ENCODE data around the gene SNX30.

The SNX30 gene

DNA sequence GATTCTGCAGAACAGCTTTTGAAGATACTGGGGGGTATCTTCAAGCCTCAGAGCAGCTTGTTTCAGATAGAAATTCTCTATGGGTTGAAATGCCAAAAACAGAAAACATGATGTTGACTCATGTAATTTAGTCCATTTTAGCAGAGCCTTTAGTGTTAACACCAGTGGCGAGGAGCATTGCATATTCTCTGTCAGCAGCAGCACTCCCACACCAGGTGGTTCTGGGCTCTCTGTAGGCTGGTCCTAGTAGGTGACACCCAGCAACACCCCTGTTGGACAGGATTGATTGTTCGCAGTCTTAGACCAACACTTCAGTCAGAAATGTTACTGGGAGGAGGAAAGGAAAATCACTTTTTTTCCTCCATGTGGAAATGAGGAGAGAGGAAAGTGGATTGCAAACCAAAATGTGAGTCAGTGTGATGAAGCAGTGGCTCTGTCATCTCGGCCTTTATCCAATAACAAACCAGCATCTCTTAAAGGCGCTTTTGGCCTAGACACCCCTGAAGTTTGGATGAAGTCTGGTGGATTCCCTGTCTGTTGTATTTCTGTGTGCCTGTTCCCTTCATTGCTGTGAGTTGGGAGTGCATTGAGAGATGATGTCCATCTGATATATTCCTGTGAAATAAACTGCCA is 123.3 kb downstream of the SNX30 start:
- DNase-seq (ENCODE audit: extremely low read depth in 1 of 2, low read depth in 1 of 2), result no peak

- no peak for DNase-seq (ENCODE audit: extremely low read depth in 1 of 2, low read depth in 1 of 2)
Observed at GRCh38 chr9:112878752-112879151, 128.2 kb downstream of the SNX30 start.

DNA sequence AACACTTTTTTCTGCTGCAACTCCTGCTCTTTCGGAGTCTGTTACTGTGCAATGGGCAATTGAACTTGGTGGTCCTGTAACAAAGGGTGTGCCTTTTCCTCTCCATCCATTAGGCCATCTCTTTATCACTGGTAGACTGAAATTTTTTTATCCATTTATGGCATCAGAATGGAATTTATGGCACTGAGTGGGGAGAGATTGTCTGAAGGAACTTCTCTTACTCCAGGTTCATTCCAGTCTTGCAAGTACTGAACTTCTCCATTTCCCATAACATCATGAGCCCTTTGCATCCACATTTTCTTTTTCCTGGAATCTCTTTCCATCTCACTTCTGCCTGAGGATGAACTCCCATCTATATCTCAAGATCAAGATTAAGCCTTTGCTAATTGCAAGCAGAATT is 130.1 kb downstream of the SNX30 start:
- DNase-seq (ENCODE audit: extremely low read depth in 1 of 2, low read depth in 1 of 2), result no peak

DNA sequence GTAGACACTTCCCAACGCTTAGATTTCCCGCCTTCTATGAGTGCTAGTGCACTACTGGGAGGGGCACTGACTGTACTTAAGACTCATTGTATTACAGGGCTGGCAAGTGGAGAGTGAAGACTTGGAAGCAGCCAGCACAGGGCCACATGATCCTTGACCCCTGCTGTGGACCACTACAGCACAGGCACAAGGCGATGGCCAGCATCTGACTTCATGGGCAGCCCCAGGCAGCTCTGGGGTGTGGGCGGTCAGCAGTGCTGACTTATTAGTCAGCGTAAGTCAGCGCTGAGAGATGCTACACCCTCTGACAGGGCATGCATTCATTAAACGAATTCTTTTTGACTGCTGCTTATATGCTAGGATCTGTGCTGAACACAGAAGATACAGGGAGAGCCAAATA is 130.8 kb downstream of the SNX30 start:
- DNase-seq (ENCODE audit: extremely low read depth in 1 of 2, low read depth in 1 of 2), result no peak

- no peak for DNase-seq (ENCODE audit: extremely low read depth in 1 of 2, low read depth in 1 of 2)
Observed at GRCh38 chr9:112884101-112884500, 133.5 kb downstream of the SNX30 start.

- DNase-seq (ENCODE audit: extremely low read depth in 1 of 2, low read depth in 1 of 2), result no peak
Observed at GRCh38 chr9:112884721-112885120, 134.2 kb downstream of the SNX30 start.

DNA sequence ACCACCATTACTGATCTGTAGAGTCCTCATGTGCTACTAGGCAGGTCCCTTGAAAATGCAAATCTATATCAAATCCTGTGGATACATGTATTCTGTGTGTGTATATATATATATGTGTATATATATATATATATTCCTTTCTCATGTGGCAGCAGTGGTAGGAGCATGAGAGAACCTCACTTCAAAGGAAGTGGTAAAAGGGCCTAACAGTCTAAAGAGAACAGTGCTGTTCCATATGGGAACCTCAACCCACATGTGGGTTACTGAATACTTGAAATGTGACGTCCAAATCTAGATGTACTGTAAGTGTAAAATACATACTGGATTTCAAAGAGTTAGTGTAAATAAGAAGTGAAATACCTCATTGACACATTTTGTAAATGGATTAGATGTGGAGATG is 134.8 kb downstream of the SNX30 start:
- no peak for DNase-seq (ENCODE audit: extremely low read depth in 1 of 2, low read depth in 1 of 2)

- DNase-seq (ENCODE audit: extremely low read depth in 1 of 2, low read depth in 1 of 2), result no peak
Observed at GRCh38 chr9:112886351-112886750, 135.8 kb downstream of the SNX30 start.

DNA sequence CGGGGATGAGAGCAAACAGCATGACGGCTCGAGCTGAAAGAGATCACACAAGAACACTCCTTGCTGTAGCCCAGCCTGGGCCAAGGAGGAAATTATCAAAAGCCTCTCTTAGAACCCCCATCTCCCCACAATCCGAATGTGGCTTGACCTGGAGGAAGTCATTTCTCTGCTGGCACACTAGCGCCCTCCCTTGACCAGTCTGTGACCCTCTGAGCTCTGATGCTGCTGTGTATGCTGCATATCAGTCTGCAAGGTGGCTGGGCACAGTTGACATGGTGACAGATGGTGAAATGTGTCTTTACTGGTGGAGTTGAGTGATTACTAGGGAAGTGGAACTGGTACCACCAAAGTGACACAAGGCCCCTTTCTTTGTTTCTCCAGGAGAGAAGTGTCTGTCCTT is 136.8 kb downstream of the SNX30 start:
- DNase-seq (ENCODE audit: extremely low read depth in 1 of 2, low read depth in 1 of 2), result no peak

- no peak for DNase-seq (ENCODE audit: extremely low read depth in 1 of 2, low read depth in 1 of 2)
Observed at GRCh38 chr9:112890106-112891081, 139.8 kb downstream of the SNX30 start, which contains the start of gene SLC46A2. TSS of gene SLC46A2 (minus strand) at chr9:112890876. CDS start at chr9:112890681, 195 bp downstream.

DNA sequence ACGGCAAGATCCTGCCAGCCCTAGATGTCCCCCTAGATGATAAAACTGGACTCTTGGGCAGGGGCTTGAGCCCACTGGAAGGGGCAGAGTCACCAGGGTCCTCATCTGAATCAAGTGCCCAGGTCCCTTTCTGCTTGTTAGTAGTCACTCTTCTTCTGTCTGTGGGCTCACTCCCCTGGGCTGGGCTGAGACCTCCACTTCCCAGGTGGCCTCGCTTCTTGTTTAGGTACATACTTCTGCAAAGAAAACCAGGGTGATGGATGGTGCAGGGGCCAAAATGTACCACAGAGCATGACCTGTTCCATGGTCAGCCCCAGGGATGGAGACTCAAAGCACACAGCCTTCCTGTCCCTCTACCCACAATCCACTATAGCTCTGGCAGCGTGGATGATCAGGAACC is 141.0 kb downstream of the SNX30 start:
- DNase-seq (ENCODE audit: extremely low read depth in 1 of 2, low read depth in 1 of 2), result no peak

DNA sequence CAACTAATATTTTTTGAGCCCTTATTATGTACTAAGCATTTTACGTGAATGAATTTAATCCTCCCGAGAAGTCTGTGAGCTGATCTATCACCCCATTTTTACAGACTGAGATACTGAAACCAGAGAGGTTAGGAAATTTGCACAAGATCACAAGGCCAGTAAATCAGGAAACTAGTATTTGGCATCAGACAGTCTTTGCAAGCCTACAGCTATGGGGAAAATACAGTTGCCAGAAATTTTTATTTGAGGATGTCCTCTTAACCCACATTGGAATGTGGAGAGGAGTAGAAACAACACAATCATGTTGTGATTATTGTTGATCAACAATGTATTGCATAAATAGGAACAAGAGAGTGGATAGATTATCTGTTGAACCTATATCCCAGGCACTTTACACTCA is 142.4 kb downstream of the SNX30 start:
- no peak for DNase-seq (ENCODE audit: extremely low read depth in 1 of 2, low read depth in 1 of 2)

DNA sequence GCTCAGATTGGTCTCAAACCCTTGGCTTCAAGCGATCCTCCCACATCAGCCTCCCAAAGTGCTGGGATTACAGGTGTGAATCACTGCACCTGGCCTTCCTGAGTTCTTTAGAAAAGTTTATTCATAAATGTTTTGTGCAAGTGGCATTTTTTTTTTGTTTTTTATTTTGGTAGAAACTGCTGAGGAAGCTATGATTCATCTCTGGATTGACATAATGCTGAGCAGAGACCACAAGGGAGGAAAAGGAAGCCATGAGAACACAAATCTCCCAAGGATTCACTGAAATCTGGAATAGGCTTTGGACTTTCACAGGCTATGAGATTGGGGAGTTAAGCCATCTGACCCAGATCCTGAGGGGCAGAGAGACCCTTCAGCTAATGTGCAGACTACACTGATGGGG is 143.5 kb downstream of the SNX30 start:
- no peak for DNase-seq (ENCODE audit: extremely low read depth in 1 of 2, low read depth in 1 of 2)

DNA sequence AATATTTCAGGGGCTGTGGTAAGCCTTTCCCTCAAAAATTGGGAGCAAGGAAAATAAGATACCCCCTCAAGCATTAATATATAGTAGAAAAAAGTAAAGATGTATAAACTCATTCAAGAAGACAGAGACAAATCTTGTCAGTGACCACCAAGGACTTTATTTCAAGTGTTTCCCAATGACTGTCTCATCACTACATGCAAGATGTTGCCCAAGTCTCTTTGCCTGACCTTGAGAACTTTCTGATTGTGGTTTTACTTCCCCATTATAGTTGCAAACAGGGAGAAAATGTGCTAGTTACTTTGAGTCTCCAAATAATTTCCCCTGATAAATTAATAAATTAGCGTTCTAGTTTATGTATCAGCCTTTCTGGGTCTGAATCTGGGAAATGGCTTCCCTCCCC is 144.1 kb downstream of the SNX30 start:
- DNase-seq (ENCODE audit: extremely low read depth in 1 of 2, low read depth in 1 of 2), result no peak

DNA sequence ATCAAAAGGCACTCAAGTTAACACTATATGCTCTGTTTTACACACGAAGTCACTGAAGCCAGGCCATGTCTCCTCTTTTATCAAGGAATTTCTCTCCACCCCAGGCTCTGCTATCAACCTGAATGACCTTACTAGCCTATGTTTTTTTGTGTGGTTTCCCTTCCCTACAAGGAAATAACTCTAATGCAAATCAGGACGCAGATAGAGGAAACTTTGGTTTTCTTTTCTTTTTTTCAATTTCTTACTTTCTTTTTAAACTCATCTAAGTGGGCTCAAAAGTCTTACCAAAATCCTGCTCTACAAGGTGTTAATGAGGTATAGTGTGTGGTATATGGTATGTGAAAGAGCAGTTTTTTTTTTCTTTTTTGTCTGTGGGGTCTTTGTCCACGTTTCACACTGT is 145.6 kb downstream of the SNX30 start:
- DNase-seq (ENCODE audit: extremely low read depth in 1 of 2, low read depth in 1 of 2), result no peak

- DNase-seq (ENCODE audit: extremely low read depth in 1 of 2, low read depth in 1 of 2), result no peak
Observed at GRCh38 chr9:112898872-112899311, 148.3 kb downstream of the SNX30 start.

DNA sequence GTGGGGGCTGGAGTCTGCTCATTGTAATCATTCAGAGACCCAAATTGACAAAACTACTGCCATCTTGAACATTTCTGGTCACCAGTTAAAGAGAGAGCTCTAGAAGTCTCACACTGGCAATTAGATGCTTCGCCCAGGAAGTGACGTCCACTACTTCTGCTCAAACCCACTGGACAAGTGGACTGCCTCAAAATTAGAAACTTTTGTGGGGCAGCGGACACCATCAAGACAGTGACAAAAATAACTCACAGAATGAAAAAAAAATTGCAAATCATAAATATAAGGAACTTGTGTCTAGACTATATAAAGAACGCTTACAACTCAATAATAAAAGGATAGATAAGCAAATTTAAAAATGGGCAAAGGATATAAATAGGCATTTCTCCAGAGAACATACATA is 149.9 kb downstream of the SNX30 start:
- no peak for DNase-seq (ENCODE audit: extremely low read depth in 1 of 2, low read depth in 1 of 2)

- DNase-seq (ENCODE audit: extremely low read depth in 1 of 2, low read depth in 1 of 2), result no peak
Observed at GRCh38 chr9:112900901-112901300, 150.3 kb downstream of the SNX30 start.

- DNase-seq (ENCODE audit: extremely low read depth in 1 of 2, low read depth in 1 of 2), result no peak
Observed at GRCh38 chr9:112905084-112905483, 154.5 kb downstream of the SNX30 start.

- DNase-seq (ENCODE audit: extremely low read depth in 1 of 2, low read depth in 1 of 2), result no peak
Observed at GRCh38 chr9:112911736-112912135, 161.2 kb downstream of the SNX30 start.

DNA sequence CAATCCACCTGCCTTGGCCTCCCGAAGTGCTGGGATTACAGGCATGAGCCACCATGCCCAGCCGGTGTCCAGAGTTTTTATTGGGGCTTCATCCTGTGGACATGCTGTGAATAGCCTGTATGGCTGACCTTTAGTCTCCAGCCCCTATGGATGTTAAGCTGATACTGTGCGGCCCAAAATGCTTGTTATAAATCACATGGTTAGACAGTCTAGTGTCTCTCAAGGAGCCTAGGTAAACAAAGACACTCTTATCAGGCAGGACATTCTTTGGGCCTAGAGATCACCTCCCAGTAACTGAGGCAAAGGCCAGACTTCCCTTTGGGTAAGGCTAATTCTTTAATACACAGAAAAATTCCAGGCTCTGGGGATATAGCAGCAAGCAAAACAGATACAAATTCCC is 162.1 kb downstream of the SNX30 start:
- DNase-seq (ENCODE audit: extremely low read depth in 1 of 2, low read depth in 1 of 2), result no peak

GRCh38 chr9:112913326-112913725 is 162.8 kb downstream of the SNX30 start:
- no peak for DNase-seq (ENCODE audit: extremely low read depth in 1 of 2, low read depth in 1 of 2)
